Renal pelvis (tissue), 4 donors: ENCODE results near the gene LARP6. TPM values are rescaled to one million over a fixed set of nuclear protein-coding genes. Genes with fewer than 3 reads are reported as not detected.

ENCODE experiments used
- DNase-seq: peaks from one replicate; pipeline ENCODE4 v3.0.0-alpha.2; 2013
- polyA plus RNA-seq, 3 donors: library from polyadenylated mRNA; unstranded; fragments of 120-200 nt; gene quantifications; one replicate each; pipeline ENCODE4 v1.2.1, GENCODE V29; 2013; ENCODE audit not compliant: insufficient read length in 3 of 3

LARP6 gene
- polyA plus RNA-seq, 3 donors: 12.9 to 19.1 (median 15.3) TPM

DNA sequence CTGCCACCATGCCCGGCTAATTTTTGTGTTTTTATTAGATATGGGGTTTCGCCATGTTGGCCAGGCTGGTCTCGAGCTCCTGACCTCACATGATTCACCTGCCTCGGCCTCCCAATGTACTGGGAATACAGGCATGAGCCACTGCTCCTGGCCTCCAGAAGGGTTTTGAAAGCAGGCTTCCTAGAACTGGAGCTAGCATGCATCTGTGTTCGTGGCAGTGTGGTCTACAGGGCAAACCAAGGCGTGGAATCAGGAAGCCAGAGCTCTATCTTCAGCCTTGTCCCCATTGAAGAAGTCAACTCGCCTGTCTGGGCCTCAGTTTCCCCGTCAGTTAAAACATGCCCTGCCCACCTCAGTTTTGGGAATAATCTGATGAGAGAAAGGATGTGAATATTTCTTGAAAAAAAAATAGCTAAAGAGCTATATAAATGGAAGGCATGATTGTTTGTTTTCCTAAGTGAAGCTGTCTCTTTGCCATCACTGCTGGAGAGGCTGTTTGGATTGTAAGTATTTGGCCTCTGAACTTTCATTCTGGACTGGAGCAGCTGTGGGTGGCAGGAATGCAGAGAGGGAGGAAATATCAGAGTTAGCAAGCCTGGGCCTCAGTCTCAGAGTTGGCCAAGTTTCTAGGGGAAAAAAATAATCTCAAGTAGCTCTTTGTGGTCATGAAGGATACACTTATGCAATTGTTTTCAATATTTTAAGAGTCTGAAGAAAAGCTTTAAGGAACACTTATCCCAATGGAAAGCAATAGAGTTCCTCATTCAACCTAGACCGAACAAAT lies 54.1 kb downstream of the LARP6 start:
- peak; percentile 45 for DNase-seq

GRCh38 chr15:70797464-70797863 lies 56.5 kb downstream of the LARP6 start:
- no peak for DNase-seq

DNA sequence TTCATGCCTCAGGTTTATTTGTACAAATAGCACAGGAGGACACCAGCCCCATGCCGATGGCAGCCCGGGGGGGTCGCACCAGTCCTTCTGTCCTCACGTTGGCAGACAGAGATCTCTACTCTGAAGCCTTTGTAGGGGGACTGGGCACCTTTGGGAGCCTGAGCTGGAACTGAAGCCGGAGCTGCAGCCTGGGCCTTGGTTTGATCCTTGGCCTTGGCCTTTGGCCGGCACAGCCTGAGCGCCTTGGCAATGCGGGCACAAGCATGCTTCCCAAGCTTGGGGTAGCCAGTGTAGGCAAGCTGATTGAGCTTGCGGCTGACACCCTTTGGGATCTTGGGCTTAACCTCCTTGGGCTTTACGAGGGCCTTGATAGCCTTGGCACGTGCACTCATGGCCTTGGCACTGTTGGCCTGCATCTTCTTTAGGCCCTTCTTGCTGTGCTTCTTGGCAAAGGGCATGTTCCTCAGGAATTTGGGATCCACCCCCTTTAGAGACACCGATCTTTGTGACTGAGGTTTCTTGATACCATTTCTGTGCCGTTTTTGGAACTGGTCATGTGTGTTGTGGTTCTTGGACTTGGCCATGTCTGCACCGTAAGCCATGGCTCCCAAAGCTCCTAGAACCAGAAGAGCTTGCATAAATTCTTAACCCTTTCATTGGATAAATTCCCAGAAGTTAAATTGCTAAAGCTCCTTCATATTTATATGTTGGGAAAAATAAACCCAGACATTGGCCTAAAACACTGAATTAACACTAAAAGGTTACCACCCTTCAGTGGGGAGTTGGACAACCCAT lies 57.2 kb downstream of the LARP6 start:
- DNase-seq: no peak

DNA sequence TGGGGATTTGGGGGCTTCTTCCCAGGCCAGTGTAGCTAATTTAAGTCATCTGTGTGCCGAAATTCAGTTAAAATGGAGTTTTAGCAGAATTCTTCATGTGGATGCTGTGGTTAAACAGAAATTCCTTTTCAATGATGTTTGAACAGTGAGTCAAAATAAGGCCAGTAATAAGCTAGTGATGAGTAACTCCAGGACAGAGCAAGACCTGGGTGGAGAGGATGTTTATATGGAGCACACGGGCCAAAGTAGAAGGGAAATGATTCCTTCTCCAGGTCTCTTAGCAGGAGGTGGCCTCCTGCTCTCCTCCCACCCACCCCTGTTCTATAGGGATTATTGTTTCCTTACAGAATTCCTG lies 58.7 kb downstream of the LARP6 start:
- DNase-seq: no peak

DNA sequence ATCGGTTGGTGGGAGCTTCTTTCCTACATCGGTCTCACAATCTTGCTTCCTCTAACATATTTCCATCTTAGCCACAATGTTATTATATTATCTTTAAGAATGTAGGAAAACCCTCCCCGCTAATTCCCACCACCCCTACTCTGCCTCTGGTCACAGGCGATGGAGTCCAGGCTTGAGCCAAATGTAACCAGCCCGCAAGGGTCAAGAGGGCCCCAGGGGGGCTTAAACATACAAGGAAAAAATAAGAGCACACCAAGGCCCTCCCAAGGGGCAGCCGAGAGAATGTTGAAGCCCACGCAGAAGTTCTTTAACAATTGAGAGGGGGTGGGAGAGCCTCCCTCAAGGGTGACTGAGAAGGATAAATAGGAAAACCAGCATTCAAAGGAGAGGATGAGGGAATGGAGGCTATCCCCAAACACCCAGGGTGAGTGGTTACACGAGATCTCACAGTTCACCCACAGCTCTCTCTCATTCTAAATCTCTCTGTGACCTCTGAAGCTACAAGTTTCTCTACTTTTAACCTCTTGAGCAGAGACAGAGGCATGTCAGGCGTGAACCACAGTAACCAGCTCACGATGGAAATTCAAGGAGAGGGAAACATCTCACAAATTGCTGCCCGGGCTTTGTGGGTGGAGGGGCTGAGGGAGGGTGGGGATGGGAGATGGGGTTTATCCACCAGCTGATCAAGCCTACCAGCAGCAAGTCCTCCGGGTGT lies 59.2 kb downstream of the LARP6 start:
- DNase-seq: no peak

DNA sequence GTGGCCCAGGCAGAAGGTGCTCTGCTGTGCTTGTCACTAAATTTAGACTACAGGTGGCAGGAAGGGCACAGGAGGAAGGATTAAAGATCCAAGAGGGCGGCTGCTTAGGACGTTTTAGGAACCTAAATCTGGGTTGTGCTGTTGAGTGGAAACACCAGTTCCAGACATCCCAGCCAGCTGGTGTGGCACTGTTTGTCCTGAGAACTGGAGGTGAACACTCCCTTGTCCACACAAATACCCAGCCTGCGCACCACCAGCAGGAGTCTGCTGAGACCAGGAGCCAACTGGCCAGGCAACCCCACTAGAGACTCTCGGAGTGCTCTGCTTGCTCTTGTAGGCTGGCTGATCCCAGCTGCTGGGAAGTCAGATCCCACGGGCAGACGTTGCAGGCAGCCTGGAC lies 60.3 kb downstream of the LARP6 start:
- DNase-seq: no peak

DNA sequence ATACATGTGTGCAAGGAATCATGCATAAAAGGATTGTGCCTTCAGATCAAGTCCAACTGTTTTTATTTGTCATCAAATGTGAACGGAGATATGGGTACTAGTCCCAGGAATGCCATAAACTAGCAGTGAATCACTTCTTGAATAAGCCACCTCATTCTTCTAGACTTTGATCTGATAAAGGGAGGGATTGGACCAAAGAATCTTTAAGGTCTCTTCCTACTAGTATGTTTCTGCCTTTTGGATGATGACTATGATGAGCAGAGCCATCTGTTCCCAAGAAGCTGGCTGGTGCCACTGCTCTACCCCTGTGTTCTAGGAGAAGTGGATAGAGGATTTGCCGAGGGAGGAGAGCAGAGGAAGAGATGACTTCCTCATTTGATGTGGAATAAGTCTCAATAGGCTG lies 61.8 kb downstream of the LARP6 start:
- DNase-seq: no peak

GRCh38 chr15:70791259-70791658 lies 62.7 kb downstream of the LARP6 start:
- DNase-seq: no peak

- no peak for DNase-seq
Measured at GRCh38 chr15:70789213-70789612, 64.7 kb downstream of the LARP6 start.

- DNase-seq: no peak
Measured at GRCh38 chr15:70788114-70789049, 65.6 kb downstream of the LARP6 start.

- no peak for DNase-seq
Measured at GRCh38 chr15:70786996-70787395, 67.0 kb downstream of the LARP6 start.

- no peak for DNase-seq
Measured at GRCh38 chr15:70783610-70784022, 70.3 kb downstream of the LARP6 start.

GRCh38 chr15:70783041-70783440 lies 70.9 kb downstream of the LARP6 start:
- DNase-seq: no peak

GRCh38 chr15:70781236-70781635 lies 72.7 kb downstream of the LARP6 start:
- no peak for DNase-seq

Other genes with a start within 250 kb of the LARP6 start
- gene UACA, start 90.6 kb downstream of the LARP6 start, polyA plus RNA-seq: 100 to 1,000 TPM in 2 of 3 donors, 10 to 100 TPM in 1; 79.7 to 110 (median 102) TPM
- 1 to 10 TPM; 7.5 to 9.7 (median 7.8) TPM for gene THAP10, start 38.3 kb upstream of the LARP6 start, polyA plus RNA-seq
- gene LRRC49, start 38.7 kb upstream of the LARP6 start, polyA plus RNA-seq: 10 to 100 TPM; 15.3 to 20.0 (median 17.0) TPM